K562 (cell line): Measurements from ENCODE around the gene ZC3H12C.

Experiments
- BCL6 ChIP-seq: fragments of 250-450 bp; sonication (Bioruptor Pico); IDR thresholded peaks from 2 replicates; pipeline ENCODE4 v1.4.0; 2020
- BHLHE40 ChIP-seq: IDR thresholded peaks from 2 replicates; pipeline ENCODE4 v1.6.1; 2011; ENCODE audit warnings: low read length, improper control_type of control experiment
- EGR1 ChIP-seq: fragments of 450-650 bp; conservative IDR thresholded peaks from 2 replicates; pipeline ENCODE4 v1.6.1; 2017; ENCODE audit warnings: mild to moderate bottlenecking
- EP300 ChIP-seq: IDR thresholded peaks from 2 replicates; pipeline ENCODE4 v1.6.1; 2012; ENCODE audit warnings: low read length, improper control_type of control experiment
- IRF1 ChIP-seq: sonication (generic); formaldehyde crosslinking; IDR thresholded peaks from 2 replicates; pipeline ENCODE4 v1.8.0; 2022; ENCODE audit warnings: missing genetic modification reagents, mild to moderate bottlenecking, borderline replicate concordance
- KLF10 ChIP-seq: fragments of 250-450 bp; sonication (Bioruptor Pico); IDR thresholded peaks from 2 replicates; pipeline ENCODE4 v1.6.1; 2021; ENCODE audit warnings: matching md5 sums
- MAFK ChIP-seq: IDR thresholded peaks from 2 replicates; pipeline ENCODE4 v1.6.1; 2011; ENCODE audit warnings: low read length, improper control_type of control experiment
- MTA2 ChIP-seq: fragments of 450-650 bp; IDR thresholded peaks from 2 replicates; pipeline ENCODE4 v1.6.1; 2016; ENCODE audit warnings: low read depth
- POLR2AphosphoS5 ChIP-seq: IDR thresholded peaks from 2 replicates; pipeline ENCODE4 v1.6.1; 2011; ENCODE audit warnings: mild to moderate bottlenecking, low read depth, low read length, moderate library complexity; ENCODE audit not compliant: control insufficient read depth, insufficient read depth
- POLR2G ChIP-seq: fragments of 200-400 bp; formaldehyde crosslinking; IDR thresholded peaks from 2 replicates; pipeline ENCODE4 v1.6.1; 2017; ENCODE audit warnings: low read depth, mild to moderate bottlenecking, antibody characterized with exemption, low read length, moderate library complexity
- TBP ChIP-seq: optimal IDR thresholded peaks from 2 replicates; pipeline ENCODE3; 2011; ENCODE audit warnings: low read depth, low read length, improper control_type of control experiment
- ZNF785 ChIP-seq: fragments of 250-450 bp; sonication (Bioruptor Pico); IDR thresholded peaks from 2 replicates; pipeline ENCODE4 v1.4.0; 2020; ENCODE audit warnings: mild to moderate bottlenecking
- TF ChIP-seq, protein P1 (sequence below), 2 experiments: fragments of 450-650 bp in 1 of 2; sonication (generic) in 1 of 2; formaldehyde crosslinking in 1 of 2; IDR thresholded peaks in 1 of 2; conservative IDR thresholded peaks in 1 of 2; 2 replicates each; pipeline versions ENCODE4 v1.6.1 to v1.8.1; 2016 to 2023; ENCODE audit warnings: mild to moderate bottlenecking in 2 of 2, moderate library complexity in 2 of 2, inconsistent platforms in 1 of 2, missing genetic modification reagents in 1 of 2

- TF ChIP-seq POLR2AphosphoS5 (no peak), EP300 (no peak), TBP (no peak), ZNF785 (CRISPR knock-in tag) (no peak), BHLHE40 (no peak), MTA2 (no peak), BCL6 (CRISPR knock-in tag) (no peak), EGR1 (no peak), IRF1 (no peak), KLF10 (CRISPR knock-in tag) (no peak), MAFK (no peak), POLR2G (no peak)
- TF ChIP-seq, protein P1, sequence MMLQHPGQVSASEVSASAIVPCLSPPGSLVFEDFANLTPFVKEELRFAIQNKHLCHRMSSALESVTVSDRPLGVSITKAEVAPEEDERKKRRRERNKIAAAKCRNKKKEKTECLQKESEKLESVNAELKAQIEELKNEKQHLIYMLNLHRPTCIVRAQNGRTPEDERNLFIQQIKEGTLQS (IDR thresholded peaks at IDR 0.05): no peak
- TF ChIP-seq, protein P1 (CRISPR knock-in tag; conservative IDR thresholded peaks at IDR 0.05): no peak
Measured at GRCh38 chr11:110110854-110111253, 17.7 kb downstream of the ZC3H12C start.
